Left hindlimb (tissue), 1 donor: ENCODE results near the gene ACSM4.

ENCODE experiments used
- DNase-seq: peaks from one replicate; pipeline ENCODE4 v3.0.0-alpha.2; 2018

Gene ACSM4

GRCh38 chr12:7339675-7340074 is 35.8 kb downstream of the ACSM4 start:
- DNase-seq: no peak

DNA sequence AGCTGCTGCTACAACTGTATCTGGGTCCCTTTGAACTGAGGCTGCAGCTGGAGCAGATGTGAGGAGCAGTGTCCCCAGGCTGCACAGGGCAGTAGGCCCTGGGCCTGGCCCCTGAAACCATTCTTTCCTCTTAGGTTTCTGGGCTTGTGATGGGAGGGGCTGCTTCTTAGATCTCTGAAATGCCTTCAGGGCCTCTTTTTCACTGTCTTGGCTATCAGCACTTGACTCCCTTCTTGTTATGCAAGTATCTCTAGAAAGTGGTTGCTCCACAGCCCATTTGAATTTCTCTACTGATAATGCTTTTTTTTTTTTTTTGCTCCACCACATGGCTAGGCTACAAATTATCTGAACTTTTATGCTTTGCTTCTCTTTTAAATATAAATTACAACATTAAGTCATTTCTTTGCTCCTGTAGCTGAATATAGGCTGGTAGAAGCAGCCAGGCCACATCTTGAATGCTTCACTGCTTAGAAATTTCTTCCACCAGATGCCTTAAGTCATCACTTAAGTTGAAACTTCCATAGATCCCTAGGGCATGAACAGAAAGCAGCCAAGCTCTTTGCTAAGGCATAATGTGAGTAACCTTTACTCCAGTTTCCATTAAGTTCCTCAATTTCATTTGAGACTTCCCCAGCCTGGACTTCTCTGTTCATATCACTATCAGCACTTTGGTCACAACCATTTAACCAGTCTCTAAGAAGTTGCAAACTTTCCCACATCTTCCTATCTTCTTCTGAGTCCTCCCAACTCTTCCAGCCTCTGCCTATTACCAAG is 41.1 kb downstream of the ACSM4 start:
- no peak for DNase-seq

- no peak for DNase-seq
These were observed 42.8 kb downstream of the ACSM4 start for GRCh38 chr12:7346551-7347225.

DNA sequence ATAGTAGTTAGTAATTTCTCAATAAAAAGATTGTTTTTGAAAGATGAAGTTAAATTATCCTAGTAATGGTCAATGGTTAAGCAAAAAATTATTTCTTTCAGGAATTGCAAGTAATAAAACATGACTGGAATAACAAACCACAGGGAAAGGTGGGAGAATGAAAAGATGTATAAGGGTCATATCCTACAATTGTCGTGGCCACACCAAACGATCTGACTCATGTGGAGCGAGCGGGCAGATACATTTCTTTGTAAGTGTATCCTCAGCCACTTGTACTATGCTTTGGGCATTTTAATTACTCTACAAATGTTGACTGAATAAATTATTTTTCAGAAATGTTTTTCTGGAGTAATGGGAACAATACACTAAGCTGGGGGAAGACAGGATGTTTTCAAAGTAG is 45.5 kb downstream of the ACSM4 start:
- no peak for DNase-seq

DNA sequence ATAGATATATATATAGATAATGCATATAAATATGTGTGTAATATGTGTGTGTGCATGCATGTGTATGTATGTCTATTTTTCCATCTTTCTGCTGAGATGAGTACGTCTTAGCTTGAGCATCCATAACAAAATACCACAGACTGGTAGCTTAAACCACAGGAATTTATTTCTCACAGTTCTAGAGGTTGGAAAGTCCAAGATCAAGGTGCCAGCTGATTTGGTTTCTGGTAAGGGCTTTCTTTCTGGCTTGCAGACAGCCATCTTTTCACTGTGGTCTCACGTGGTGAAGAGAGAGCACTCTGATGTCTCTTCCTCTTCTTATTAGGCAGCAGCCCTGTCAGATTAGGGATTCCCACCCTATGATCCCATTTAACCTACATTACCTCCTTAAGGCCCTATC is 47.3 kb downstream of the ACSM4 start:
- no peak for DNase-seq

GRCh38 chr12:7352661-7353060 is 48.8 kb downstream of the ACSM4 start:
- no peak for DNase-seq

DNA sequence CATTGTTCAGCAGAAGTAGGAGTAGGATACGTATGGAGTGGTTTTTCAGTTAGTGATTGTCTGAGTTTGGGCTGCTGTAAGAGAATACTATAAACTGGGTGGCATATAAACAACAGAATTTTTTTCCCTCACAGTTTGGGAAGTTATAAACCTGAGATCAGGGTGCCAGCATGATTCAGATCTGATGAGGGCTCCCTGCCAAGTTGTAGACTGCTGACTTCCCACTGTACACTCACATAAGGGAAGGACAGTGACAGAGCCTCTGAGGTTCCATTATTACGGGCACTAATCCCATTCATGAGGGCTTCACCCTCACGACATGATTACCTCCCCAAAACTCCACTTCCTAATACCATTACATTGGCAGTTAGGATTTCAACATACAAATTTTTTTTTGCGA is 50.7 kb downstream of the ACSM4 start:
- no peak for DNase-seq

- DNase-seq: no peak
These were observed 57.4 kb downstream of the ACSM4 start for GRCh38 chr12:7361265-7361664.

GRCh38 chr12:7362734-7363133 is 58.9 kb downstream of the ACSM4 start:
- no peak for DNase-seq

GRCh38 chr12:7369274-7369729 is 65.4 kb downstream of the ACSM4 start:
- DNase-seq: peak; percentile 31

DNA sequence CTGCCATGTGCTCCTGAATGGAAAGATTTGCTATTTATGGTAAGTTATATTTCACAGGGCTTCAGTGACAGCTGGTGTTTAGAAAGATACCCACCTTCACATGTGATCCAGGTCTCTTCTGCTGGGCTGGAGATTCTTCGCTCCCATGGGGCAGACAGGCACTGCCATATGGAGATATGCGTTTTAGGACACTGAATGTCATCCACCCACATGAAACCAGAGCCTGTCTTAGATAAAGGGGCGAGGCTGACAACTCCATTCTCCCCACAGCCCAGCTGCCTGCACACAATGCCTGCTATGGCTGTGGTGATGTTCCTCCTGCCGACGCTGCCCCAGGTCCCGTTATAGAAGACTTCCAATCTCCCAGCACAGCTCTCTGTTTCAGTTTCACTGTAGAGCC is 69.4 kb downstream of the ACSM4 start:
- DNase-seq: peak; percentile 21

DNA sequence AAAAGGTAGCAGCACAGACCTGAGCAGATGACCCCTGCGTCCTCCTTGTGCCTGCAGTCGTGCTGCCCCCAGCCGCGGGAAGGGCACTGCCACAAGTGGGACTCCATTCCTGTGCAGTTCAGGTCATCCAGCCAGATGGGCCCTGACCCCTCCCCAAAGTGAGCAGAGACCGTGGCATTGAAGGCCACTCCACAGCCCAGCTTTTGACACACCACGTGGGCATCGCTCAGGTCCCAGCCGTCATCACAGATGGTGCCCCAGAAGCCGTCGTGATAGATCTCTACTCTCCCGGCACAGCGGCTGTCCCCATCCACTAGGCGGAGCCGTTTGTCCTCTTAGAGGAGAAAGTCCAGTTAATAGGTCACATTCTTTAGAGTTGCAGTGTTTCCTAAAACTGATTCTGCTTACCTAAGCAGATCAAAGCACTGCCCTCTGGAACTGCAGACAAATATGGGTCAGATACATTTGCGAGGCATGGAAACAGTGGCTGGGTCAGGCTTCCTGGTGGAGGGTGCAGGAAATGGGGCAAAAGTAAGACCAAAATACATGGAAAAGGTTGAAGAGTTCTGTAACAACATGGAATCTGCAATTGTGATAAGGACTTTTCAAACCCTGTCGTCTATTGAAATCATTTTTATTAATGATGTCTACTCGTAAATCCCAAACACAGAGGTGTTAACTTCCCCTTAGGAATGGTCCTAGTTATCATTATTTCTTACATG is 70.7 kb downstream of the ACSM4 start:
- DNase-seq: no peak

- no peak for DNase-seq
These were observed 71.3 kb downstream of the ACSM4 start for GRCh38 chr12:7375145-7375543.

GRCh38 chr12:7376196-7376595 is 72.3 kb downstream of the ACSM4 start:
- no peak for DNase-seq
